HG03432 (cell line): ENCODE measurements around the gene SURF1.
"Not testable (repeated sequence)": the region's sequence is repeated elsewhere in the genome, so short reads cannot be mapped to it uniquely, and the experiment has no call there.

ENCODE experiments used
- ATAC-seq: cut with Tn5 transposase; IDR thresholded peaks from one replicate; pipeline ENCODE4 v1.9.1; 2021; ENCODE audit warnings: mild to moderate bottlenecking, moderate library complexity; ENCODE audit not compliant: unreplicated experiment

Gene SURF1

DNA sequence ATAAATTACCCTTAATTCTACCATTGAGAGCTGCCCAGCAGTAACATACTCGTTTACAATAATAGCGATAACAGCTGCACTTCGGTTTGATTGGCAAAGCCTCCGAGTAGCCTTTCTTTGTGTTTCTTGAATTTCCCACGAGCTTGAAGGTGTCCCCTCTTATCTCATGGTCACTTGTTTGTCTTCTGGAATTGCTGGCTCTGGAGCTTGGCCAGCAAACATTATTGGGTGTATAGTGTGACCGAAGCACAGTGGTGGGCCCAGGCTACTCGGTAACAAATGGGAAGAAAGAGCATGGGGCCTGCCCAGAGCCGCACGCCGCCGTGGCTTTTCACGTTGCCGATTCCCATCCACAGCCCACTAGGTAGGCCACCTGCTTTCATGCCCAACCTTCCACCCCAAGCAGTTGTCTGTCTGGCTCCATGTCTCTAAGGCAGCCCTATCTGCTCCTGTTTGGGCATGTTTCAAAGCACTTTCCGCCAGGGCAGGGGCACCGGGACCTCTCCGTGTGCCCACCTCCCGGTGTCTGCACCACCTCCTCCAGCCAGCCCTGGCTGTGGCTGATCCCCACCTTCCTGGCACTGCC is 28.5 kb upstream of the SURF1 start:
- ATAC-seq = no peak

GRCh38 chr9:133383438-133383837 is 27.2 kb upstream of the SURF1 start:
- no peak for ATAC-seq

DNA sequence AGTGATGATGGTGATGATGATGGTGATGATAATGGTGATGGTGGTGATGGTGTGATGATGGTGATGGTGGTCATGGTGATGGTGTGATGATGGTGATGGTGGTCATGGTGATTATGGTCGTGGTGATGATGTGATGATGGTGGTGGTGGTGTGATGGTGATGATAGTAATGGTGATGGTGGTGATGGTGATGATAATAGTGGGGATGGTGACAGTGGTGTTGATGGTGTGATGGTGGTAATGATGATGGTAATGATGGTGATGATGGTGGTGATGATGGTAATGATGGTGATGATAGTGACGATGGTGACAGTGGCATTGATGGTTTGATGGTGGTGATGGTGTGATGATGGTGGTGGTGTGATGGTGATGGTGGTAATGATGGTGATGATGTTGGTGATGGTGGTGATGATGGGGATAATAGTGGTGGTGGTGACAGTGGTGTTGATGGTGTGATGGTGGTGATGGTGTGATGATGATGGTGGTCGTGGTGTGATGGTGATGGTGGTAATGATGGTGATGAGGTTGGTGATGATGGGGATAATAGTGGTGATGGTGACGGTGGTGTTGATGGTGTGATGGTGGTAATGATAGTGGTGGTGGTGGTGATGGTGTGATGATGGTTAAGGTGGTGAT is 26.3 kb upstream of the SURF1 start:
- no peak for ATAC-seq

- no peak for ATAC-seq
These were observed 24.4 kb upstream of the SURF1 start for GRCh38 chr9:133380734-133381133.

DNA sequence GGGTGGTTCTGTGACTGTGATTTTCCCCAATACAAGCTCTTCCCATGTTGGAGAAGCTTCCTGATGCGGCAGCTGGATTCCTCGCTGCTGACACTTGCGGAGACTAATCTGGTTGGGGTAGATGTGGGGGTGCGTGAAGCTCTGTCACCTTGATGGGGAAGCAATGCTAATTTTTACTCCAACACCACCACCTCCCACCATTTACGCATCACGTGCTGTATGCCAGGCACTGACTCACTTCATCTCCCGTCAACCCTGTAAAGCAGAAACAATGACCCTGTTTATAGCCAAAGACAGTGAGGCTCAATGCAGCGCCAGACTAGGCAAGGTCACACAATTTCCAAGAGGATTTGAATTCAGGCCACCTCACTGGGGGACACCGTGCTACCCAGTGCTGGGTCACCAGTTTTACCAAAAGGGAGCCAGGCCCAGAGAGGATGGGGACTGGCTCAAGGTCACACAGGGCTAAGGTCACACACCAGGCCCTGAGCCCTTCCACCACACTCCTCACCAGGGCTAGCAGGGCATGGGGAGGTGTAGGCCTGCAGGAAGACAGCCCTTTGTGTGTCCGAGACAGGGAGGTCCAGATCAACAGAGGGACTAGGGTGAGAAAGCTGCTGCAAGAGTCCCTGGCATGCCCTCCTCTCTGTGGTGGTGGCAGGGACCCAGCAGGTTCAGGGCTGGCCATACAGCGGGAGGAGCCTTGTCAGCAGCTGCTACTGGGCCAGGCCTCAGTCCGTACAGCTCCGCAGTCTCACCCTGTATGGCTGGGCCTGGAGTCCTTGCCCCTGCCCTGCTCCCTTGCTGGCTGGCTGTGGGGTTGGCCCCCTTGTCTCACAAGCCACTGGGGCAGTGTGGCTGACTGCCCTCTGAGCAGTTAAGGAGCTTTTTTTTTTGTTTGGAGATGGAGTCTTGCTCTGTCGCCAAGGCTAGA is 23.1 kb upstream of the SURF1 start:
- ATAC-seq = no peak

GRCh38 chr9:133378408-133378962 is 22.2 kb upstream of the SURF1 start:
- no peak for ATAC-seq

GRCh38 chr9:133377721-133378216 is 21.5 kb upstream of the SURF1 start:
- no peak for ATAC-seq

- not testable (repeated sequence) for ATAC-seq
These were observed 21.0 kb upstream of the SURF1 start for GRCh38 chr9:133377280-133377679.

DNA sequence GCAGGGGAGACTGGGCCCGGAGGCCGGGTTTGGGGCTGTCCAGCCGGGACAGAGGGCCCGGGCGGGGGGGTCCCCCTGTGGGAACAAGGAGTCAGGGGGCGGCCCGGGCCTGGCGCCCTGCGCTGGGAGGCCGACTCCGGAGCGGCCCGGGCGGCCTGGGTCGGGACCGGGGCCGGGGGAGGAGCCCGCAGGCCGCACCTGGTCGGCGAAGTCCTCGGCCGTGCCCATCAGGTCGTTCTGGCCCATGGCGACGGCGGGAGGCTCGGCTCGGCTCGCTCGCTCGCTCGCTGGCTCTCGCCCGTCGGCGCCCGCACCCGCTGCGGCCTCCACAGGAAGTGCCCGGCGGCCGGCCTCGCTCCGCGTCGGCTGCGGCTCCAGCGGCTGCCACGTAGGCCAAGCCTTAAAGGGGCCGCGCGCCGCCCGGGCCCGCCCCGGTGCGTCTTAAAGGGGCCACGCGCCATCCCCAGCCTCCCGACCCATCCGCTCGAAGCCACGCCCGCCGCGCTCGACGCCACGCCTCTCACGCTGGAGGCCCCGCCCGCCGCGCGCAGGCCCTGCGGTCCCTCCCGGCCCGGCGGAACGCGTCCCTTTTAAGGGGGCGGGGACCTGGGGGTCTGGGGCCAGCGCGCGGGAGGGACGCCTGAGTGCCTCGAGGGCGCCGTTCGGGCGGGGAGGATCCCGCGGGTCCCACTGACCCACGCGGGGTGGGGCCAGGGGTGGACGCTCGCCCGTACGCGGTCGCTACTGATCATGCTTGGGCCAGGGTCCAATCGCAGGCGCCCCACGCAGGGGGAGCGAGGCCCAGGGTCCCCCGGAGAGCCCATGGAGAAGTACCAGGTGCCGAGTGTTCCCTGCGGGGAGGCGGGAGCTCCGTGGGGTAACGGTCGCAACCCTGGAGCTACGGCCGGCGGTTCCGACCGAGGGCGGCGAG is 19.7 kb upstream of the SURF1 start, which contains the start of the genes STKLD1 and SURF4:
Gene STKLD1, plus strand, starts transcription at position 643 of the 931 bp plus-strand sequence. Its CDS starts 108 bp downstream, at position 751.
Gene SURF4, minus strand, starts transcription at position 337 of the 931 bp plus-strand sequence. Its CDS starts 91 bp downstream, at position 246.
- ATAC-seq = peak; percentile 85

DNA sequence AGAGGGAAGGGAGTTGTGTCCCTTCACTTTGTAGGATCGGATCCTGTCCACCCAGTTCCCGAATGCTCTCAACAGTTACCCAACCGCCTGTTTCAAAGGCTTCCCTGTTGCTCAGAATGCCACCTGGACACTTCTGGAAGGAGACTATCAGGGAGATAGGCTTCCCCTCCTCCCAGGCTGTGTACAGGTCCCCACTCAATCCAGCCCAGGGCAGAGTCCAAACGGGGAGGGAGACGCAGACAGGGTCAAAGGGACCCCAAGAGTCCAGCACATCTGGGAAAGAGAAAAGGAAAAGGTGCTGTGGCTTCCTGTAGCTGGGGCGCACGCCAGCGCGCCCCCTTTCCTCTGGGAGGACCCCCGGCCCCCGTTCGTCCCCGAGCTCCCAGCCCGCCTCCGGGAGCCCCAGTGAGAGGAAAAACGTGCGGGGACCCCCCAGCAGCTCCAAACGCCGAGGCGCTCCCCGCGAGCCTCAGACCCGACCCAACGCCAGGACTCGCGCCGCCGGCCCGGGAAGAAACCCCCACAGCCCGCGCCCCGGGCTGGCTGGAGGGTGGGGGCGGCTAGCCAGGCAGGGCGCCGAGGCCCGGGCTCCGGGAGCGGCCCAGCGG is 18.9 kb upstream of the SURF1 start:
- ATAC-seq = peak; percentile 7

- ATAC-seq = no peak
These were observed 18.4 kb upstream of the SURF1 start for GRCh38 chr9:133374612-133375115.

- no peak for ATAC-seq
These were observed 15.9 kb upstream of the SURF1 start for GRCh38 chr9:133372144-133372543.

DNA sequence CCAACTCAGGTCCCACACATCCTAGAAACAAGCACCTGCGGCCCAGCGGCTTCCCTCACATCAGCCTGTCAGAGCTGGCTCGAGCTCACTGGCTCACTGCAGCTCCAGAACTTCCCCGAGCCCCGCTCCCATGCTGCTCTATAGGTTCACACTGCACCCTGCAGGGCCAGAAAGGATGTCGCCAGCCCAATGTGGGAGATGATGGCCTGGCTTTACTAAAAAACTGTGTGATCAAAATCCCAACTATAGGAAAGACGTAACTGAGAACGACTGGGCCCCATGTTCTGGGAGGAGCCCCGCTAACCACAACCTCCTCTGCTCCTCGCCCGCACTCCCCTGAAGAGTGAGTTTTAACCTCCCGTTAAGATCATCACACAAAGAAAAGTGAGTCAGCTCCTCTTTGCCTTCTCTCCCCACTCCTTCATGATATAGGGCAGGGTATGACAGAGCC is 15.0 kb upstream of the SURF1 start:
- ATAC-seq = no peak

DNA sequence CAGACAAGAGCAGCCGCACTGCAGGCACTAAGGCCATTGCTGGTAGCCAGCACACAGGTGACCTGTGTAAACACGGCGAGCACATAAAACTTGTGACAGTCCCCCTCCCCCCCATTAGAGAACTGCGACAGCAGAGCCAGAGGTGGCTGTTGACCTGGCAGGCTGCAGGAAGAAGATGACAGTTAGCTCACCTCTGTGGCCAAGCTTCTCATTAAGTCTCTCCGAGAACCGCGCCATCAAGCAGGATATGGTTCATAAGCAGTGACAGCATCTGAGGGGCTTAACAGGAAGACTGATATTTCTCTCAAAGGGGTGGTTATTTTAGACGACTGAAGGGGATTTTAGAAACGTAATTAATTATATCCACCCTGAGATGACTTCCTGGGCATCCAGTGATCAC is 14.4 kb upstream of the SURF1 start:
- ATAC-seq = no peak

DNA sequence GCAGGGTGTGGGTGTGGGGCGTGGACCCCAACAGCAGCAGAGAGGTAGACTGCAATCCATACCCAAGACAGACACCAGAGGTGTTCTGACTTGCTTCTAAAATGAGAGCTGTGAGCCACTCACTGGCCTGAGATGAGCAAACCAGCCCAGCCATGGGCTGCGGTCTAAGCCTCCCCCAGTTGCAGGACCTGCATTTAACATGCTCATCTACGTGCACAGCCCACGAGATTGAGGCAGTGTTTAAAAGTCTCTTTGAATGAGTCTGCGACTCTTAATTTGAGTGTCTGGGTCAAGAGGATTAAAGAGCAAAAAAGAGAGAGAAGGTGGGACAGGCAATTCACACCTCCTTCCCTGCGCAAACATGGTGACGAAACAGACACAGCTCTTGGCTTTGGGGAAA is 13.6 kb upstream of the SURF1 start:
- ATAC-seq = no peak

DNA sequence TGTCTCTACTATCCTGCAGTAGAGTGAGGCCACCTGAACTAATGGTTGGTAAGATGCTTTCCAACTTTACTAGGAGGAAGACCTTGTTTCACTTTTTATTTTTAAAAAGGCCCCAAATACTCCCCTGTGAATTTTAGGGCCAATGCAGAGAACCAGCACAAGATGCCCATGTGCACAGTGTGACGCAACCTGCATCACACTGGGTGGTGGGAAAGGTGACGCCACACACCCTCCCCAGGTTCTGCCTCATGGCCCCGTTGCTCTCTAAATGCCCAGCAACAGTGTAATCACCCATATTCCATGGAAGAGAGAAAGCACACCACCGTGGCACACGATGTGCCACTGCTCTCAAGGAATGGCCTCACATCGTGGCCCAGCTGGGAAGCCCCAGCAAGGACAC is 13.1 kb upstream of the SURF1 start:
- ATAC-seq = no peak

- ATAC-seq = no peak
These were observed 12.1 kb upstream of the SURF1 start for GRCh38 chr9:133368249-133368881.

GRCh38 chr9:133367778-133368177 is 11.5 kb upstream of the SURF1 start:
- ATAC-seq = no peak

DNA sequence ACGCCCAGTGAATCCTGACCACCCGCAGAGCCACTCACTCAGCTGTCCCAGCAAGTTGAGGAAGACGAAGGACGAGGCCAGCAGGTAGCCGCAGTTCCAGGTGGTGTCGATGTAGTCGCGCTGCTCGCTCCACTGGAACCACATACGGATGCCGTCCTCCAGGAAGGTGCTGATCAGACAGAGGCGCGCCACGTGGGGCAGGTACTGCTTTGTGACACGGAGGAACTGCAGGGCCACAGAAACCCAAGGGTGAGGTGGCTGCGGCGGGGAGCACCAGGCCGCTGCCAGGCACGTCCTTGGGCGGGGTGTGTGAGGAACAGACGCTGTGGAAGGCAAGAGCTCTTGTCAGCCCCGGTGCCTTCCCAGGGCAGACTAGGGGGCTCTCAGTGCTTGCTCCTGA is 10.9 kb upstream of the SURF1 start:
- ATAC-seq = no peak
